GM12874 (cell line): ENCODE data around the gene OGFOD1.

Experiments
- TF ChIP-seq, protein P1 (sequence below): IDR thresholded peaks from 2 replicates; pipeline ENCODE4 v1.5.1; 2011; ENCODE audit warnings: low read depth, mild to moderate bottlenecking, control low read depth, low read length, moderate library complexity; ENCODE audit not compliant: insufficient read depth

The OGFOD1 gene

DNA sequence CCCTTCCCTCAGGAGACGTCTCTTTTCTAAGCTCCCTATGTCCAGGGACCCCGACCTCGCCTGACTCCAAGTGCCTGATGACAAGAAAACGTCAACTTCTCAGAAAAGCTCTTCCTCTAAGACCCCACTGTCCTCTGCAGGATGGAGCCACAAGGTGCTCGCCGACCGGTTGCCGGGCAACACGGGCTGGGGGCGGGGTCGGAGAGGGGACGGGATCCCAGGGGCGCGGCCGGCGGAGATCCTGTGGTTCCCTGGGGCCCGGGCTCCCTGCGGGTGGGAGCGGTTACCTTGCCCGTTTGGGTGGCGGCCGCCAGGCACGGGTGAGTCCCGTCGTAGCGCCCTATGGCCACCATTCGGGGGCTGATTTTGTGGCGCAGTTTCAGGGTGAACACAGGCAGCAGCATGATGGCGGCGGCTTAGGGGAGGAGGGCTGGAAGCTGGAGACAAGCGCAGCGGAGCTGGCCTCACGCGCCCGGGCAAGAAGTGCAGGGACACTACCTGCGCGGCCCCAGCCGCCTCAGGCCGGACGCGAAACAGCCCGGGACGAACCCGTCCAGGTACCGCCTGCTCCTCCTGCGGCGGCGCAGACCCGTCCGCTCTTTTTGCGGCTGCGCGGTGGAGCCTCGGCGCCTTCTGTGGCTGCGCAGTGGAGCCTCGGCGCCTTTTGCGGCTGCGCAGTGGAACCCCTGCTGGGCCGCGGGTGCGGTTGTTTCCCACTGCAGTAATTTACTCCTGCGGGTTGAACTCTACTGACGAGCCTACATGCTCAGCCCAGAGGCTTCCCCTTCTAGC lies 68.3 kb downstream of the OGFOD1 start, which contains the start of gene BBS2:
TSS of gene BBS2 (minus strand) at position 566 of the 792 bp plus-strand sequence. CDS start at position 404, 162 bp downstream.
- TF ChIP-seq, protein P1, sequence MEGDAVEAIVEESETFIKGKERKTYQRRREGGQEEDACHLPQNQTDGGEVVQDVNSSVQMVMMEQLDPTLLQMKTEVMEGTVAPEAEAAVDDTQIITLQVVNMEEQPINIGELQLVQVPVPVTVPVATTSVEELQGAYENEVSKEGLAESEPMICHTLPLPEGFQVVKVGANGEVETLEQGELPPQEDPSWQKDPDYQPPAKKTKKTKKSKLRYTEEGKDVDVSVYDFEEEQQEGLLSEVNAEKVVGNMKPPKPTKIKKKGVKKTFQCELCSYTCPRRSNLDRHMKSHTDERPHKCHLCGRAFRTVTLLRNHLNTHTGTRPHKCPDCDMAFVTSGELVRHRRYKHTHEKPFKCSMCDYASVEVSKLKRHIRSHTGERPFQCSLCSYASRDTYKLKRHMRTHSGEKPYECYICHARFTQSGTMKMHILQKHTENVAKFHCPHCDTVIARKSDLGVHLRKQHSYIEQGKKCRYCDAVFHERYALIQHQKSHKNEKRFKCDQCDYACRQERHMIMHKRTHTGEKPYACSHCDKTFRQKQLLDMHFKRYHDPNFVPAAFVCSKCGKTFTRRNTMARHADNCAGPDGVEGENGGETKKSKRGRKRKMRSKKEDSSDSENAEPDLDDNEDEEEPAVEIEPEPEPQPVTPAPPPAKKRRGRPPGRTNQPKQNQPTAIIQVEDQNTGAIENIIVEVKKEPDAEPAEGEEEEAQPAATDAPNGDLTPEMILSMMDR: 0 out of 2 replicates have a peak, but pooled peaks have one; percentile 0

DNA sequence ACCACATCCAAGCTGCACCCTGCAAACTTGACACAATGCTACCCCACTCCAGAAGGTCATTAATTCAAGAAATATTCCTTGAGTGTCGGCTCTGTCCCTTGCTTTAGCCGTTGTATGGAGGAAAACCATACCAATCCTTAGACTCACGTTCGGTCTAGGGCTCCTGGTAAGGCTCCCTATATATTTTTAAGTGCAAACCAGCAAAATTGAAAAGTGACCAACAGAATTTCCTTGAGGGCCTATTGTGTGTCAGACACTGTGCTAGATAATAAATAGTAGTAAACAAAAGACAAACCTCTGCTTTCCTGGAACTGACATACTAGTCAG lies 68.9 kb downstream of the OGFOD1 start:
- TF ChIP-seq, protein P1: no peak

DNA sequence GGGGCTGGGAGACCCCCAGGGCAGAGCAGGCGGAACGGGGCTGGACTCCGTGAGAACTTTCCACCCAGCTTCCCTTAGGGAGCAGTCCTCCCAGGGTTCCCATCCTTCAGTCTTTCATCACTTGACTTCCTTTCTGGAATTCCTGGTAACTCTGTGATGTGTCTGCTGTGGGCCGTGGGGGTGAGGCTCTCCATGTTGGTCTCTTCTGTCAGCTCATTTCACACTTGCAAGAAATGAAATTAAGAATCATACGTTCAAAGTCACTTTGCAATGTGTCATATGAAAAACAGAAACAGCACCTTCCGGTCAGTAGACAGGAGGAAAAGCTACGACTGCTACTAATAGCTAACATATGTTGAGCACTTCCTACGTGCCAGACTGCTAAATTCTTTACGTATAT lies 73.9 kb downstream of the OGFOD1 start:
- TF ChIP-seq, protein P1: no peak
